ENCODE measurements around the gene SHB.

The SHB gene

DNA sequence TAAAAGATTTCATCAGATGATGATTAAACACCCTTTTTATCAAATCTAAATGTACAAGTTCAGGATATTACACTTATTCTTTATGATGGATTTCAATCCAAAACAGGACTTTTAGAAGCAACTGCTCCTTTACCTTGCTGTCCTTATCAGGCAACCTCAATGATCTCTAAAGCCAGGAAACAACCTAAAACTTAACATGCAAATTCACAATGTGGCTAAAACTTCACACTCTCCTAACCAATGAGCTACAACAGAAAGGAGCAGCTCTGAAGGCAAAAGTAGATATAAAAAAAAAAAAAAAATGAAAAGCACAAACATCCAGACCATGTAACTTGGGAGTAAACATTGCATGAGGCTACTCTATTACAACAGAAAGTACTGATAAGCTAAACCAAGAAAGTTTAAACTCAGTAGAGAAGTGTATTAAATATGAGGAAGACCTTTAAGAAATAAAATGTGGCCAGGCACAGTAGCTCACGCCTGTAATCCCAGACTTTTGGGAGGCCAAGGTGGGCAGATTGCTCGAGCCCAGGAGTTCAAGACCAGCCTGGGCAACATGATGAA lies 188.0 kb downstream of the SHB start:
- no peak for DNase-seq

DNA sequence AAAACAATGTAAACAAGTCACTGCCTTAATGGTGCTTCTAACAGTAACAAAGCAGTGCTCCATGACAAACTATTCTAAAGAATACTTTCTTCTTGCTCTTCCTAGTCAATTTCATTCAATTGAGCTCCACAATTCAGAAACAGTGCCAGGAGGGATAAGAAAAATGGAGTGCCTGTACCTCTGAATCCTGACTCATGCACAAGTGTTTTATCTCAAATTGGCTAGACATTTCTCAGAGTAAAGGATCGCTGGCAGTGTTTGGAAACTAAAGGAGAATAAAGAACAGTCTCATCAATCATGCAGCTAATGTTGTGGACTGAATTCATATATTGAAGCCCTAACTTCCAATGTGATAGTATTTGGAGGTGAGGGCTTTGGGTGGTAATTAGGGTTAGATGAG lies 192.7 kb downstream of the SHB start:
- DNase-seq, result no peak

DNA sequence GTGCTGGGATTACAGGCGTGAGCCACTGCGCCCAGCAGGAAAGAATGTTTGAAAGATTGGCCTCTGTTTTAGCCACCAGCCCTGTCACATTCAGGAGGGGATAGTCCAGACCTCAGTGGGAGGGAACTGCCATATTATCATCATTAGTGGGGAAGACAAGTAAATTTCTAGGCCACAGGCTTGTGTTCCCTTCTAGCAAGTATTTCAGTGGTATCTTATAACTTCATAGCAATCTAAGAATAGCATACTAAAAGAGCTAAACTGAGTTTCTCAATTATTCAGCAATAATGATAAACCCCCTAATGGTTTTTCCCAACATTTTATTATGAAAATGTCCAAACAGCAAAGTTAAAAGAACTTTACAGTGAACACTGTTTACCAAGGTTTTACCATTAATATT lies 195.1 kb downstream of the SHB start:
- DNase-seq, result no peak

DNA sequence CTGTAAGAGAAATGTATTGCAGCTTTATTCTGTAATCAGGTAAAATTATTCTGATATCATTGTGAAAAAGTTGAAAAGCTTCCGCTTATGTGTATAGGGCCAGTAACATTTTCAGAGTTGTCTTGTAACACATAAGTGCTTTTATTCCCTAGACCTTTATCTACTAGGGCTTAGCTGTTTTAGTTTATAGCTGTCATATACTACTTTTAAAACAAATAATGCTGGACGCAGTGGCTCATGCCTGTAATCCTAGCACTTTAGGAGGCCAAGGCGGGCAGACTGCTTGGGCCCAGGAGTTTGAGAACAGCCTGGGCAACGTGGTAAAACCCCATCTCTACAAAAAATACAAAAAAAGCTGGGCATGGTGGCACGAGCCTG lies 198.2 kb downstream of the SHB start:
- no peak for DNase-seq

DNA sequence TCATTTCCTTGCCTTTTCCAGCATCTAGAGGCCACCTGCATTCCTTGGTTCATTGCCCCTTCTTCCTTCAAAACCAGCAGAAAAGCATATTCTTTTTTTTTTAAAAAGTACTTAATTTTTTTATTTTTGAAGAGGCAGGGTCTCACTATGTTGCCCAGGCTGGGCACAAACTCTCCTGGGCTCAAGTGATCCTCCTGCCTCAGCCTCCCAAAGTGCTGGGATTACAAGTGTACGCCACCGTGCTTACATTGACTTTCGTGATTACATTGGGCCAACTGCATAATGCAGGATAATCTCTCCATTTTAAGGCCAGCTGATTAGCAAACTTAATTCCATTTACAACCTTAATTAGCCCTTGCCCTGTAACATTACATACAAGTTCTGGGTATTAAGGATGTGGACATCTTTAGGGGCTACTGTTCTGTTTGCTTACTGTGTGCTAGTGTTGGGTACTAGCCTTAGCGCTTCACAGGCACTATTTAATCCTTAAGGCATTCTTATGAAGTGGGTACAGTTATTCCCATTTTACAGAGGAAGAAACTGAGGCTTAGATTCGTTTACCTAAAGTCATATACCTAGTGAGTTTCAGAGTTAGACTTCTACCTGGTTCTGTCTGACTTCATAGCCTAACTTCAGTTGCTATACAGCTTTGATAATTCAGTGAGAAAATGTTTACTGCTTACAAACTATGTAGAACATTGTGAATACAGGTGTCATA lies 198.8 kb downstream of the SHB start:
- DNase-seq, result no peak
